Neutrophil (primary cell): ENCODE results near the gene APOO.

Experiments
- H3K27ac ChIP-seq: fragments of 200-600 bp; sonication (generic); 2 replicates; pipeline ENCODE4 v1.5.1; 2016; ENCODE audit warnings: mild to moderate bottlenecking, moderate library complexity
- H3K27me3 ChIP-seq: fragments of 200-600 bp; sonication (generic); 2 replicates; pipeline ENCODE4 v1.6.0; 2016; ENCODE audit warnings: mild to moderate bottlenecking
- H3K36me3 ChIP-seq: fragments of 200-600 bp; sonication (generic); 2 replicates; pipeline ENCODE4 v1.5.1; 2017
- H3K4me1 ChIP-seq, 2 experiments: fragments of 200-600 bp in 1 of 2; sonication (generic) in 1 of 2; 1 replicate in 1 of 2; 2 replicates in 1 of 2; pipeline versions ENCODE4 v1.5.1 to v1.6.1; 2013 to 2016; ENCODE audit warnings: low read depth in 1 of 2, low read length in 1 of 2, mild to moderate bottlenecking in 1 of 2, moderate library complexity in 1 of 2; ENCODE audit not compliant: control insufficient read depth in 1 of 2, insufficient read depth in 1 of 2
- H3K4me3 ChIP-seq, 2 experiments: fragments of 200-600 bp in 1 of 2; sonication (generic) in 1 of 2; 1 replicate in 1 of 2; 2 replicates in 1 of 2; pipeline ENCODE4 v1.5.1; 2013 to 2016; ENCODE audit warnings: low read depth in 1 of 2, low read length in 1 of 2, mild to moderate bottlenecking in 1 of 2, moderate library complexity in 1 of 2
- H3K9me3 ChIP-seq: fragments of 200-600 bp; sonication (generic); 2 replicates; pipeline ENCODE4 v1.5.1; 2016
- CTCF ChIP-seq: fragments of 200-600 bp; sonication (generic); IDR thresholded peaks from 2 replicates; pipeline ENCODE4 v1.5.1; 2016; ENCODE audit warnings: antibody characterized with exemption

Gene APOO

GRCh38 chrX:23841847-23842522, 65.8 kb downstream of the APOO start:
- Histone ChIP-seq H3K4me1 (peaks cover 20 to 27% of the 10 kb centered on the region in 2 experiments), H3K9me3 (no peaks in the 10 kb centered on the region), H3K27ac (no peak overlapping the region), H3K27me3 (no peaks in the 10 kb centered on the region), H3K36me3 (no peaks in the 10 kb centered on the region), H3K4me3 (no peak overlapping the region)
- TF ChIP-seq CTCF, result no peak

- no peak for TF ChIP-seq CTCF
- H3K36me3 ChIP-seq, result no peaks in the 10 kb centered on the region
- no peaks in the 10 kb centered on the region for H3K27me3 ChIP-seq
Observed at GRCh38 chrX:23840674-23841073, 67.1 kb downstream of the APOO start.

GRCh38 chrX:23838953-23839352, 68.8 kb downstream of the APOO start:
- H3K9me3 ChIP-seq, result no peaks in the 10 kb centered on the region
- no peaks in the 10 kb centered on the region for H3K27me3 ChIP-seq
- TF ChIP-seq CTCF, result no peak
- no peak overlapping the region for H3K4me3 ChIP-seq
- peaks cover 5 to 10% of the 10 kb centered on the region in 2 experiments for H3K4me1 ChIP-seq
- no peak overlapping the region for H3K27ac ChIP-seq
- no peaks in the 10 kb centered on the region for H3K36me3 ChIP-seq

More at GRCh38 chrX:23840674-23841073, 67.1 kb downstream of the APOO start:
- Histone ChIP-seq H3K9me3 (no peaks in the 10 kb centered on the region), H3K4me1 (peaks cover 20 to 27% of the 10 kb centered on the region in 2 experiments), H3K27ac (no peak overlapping the region), H3K4me3 (no peak overlapping the region)

GRCh38 chrX:23832721-23833120, 75.0 kb downstream of the APOO start:
- H3K27me3 ChIP-seq, result no peaks in the 10 kb centered on the region

GRCh38 chrX:23828881-23829280, 78.9 kb downstream of the APOO start:
- TF ChIP-seq CTCF, result no peak
- H3K27me3 ChIP-seq, result no peaks in the 10 kb centered on the region
- H3K9me3 ChIP-seq, result no peaks in the 10 kb centered on the region
- no peaks in the 10 kb centered on the region for H3K36me3 ChIP-seq
- no peak overlapping the region for H3K27ac ChIP-seq
- H3K4me1 ChIP-seq, result no peaks in the 10 kb centered on the region
- no peak overlapping the region for H3K4me3 ChIP-seq

More at GRCh38 chrX:23832721-23833120, 75.0 kb downstream of the APOO start:
- Histone ChIP-seq H3K9me3 (no peaks in the 10 kb centered on the region), H3K4me3 (no peak overlapping the region), H3K27ac (no peak overlapping the region), H3K36me3 (no peaks in the 10 kb centered on the region), H3K4me1 (no peaks in the 10 kb centered on the region)
- no peak for TF ChIP-seq CTCF
